GM23248 (cell line): ENCODE measurements around the gene CACNA1C. TPM values are rescaled to one million over a fixed set of nuclear protein-coding genes. Genes with fewer than 3 reads are reported as not detected.
A peak's percentile ranks its signal among the peaks of the same experiment; 100 is the strongest.

ENCODE experiments used
- DNase-seq: peaks from one replicate; pipeline ENCODE4 v3.0.0-alpha.2; 2015
- H2AFZ ChIP-seq: fragments of 200-600 bp; sonication (generic); 2 replicates; pipeline ENCODE4 v1.6.1; 2016; ENCODE audit warnings: antibody characterized with exemption
- H3F3A ChIP-seq: fragments of 200-600 bp; sonication (generic); 2 replicates; pipeline ENCODE4 v1.6.1; 2016; ENCODE audit warnings: mild to moderate bottlenecking, antibody characterized with exemption, mixed run types; ENCODE audit not compliant: insufficient read depth
- H3K27ac ChIP-seq: fragments of 200-600 bp; sonication (generic); 2 replicates; pipeline ENCODE4 v1.5.1; 2016; ENCODE audit warnings: mild to moderate bottlenecking
- H3K27me3 ChIP-seq: fragments of 200-600 bp; sonication (generic); replicated peaks from 2 replicates; pipeline ENCODE4 v1.6.1; 2016; ENCODE audit warnings: mild to moderate bottlenecking; ENCODE audit not compliant: insufficient read depth
- H3K36me3 ChIP-seq: fragments of 200-600 bp; sonication (generic); 2 replicates; pipeline ENCODE4 v1.6.1; 2016; ENCODE audit warnings: low read depth, mild to moderate bottlenecking
- H3K4me1 ChIP-seq: fragments of 200-600 bp; sonication (generic); 2 replicates; pipeline ENCODE4 v1.6.1; 2016; ENCODE audit warnings: mild to moderate bottlenecking; ENCODE audit not compliant: insufficient read depth
- H3K4me2 ChIP-seq: fragments of 200-600 bp; sonication (generic); one replicate; pipeline ENCODE4 v1.6.1; 2016; ENCODE audit warnings: mild to moderate bottlenecking; ENCODE audit not compliant: unreplicated experiment
- H3K4me3 ChIP-seq: fragments of 200-600 bp; sonication (generic); 2 replicates; pipeline ENCODE4 v1.5.1; 2016; ENCODE audit warnings: mild to moderate bottlenecking
- H3K79me2 ChIP-seq: fragments of 200-600 bp; sonication (generic); 2 replicates; pipeline ENCODE4 v1.6.1; 2016; ENCODE audit warnings: mild to moderate bottlenecking; ENCODE audit not compliant: insufficient read depth
- H3K9ac ChIP-seq: fragments of 200-600 bp; sonication (generic); 2 replicates; pipeline ENCODE4 v1.6.1; 2016; ENCODE audit warnings: mild to moderate bottlenecking
- H3K9me2 ChIP-seq: fragments of 200-600 bp; sonication (generic); 2 replicates; pipeline ENCODE4 v1.6.1; 2016; ENCODE audit warnings: mixed run types, mild to moderate bottlenecking, moderate library complexity; ENCODE audit not compliant: insufficient read depth
- H3K9me3 ChIP-seq: fragments of 200-600 bp; sonication (generic); one replicate; pipeline ENCODE4 v1.6.1; 2017; ENCODE audit warnings: low read depth
- H4K20me1 ChIP-seq: fragments of 200-600 bp; sonication (generic); 2 replicates; pipeline ENCODE4 v1.6.0; 2016; ENCODE audit not compliant: insufficient read depth
- EZH2 ChIP-seq: fragments of 200-600 bp; sonication (generic); IDR thresholded peaks from 2 replicates; pipeline ENCODE4 v1.6.1; 2018; ENCODE audit warnings: antibody characterized with exemption, mild to moderate bottlenecking; ENCODE audit not compliant: insufficient read depth, poor library complexity, severe bottlenecking
- EZH2phosphoT487 ChIP-seq: fragments of 200-600 bp; sonication (generic); IDR thresholded peaks from 2 replicates; pipeline ENCODE4 v1.6.1; 2018; ENCODE audit warnings: antibody characterized with exemption, moderate library complexity, mild to moderate bottlenecking, low read depth; ENCODE audit not compliant: insufficient read depth
- WGBS, 2 experiments: methylation state at CpG; one replicate each; pipeline ENCODE4 v1.1.6; 2015 to 2017; ENCODE audit warnings: low lambda C conversion rate in 2 of 2, low coverage in 1 of 2; ENCODE audit errors: missing lambda C conversion rate in 2 of 2; 5-methylcytosine and 5-hydroxymethylcytosine counted together
- in situ Hi-C: fragments of 300-500 bp; cut with MboI; formaldehyde crosslinking; loops from 2 replicates; pipeline ENCODE4 v1.15.0; 2020
- polyA plus RNA-seq: library from polyadenylated mRNA; unstranded; fragments of >200 nt; fragmentation: Nextera tagmentation; extraction: Ambion mirVana; gene quantifications from 2 replicates; pipeline ENCODE4 v1.2.1, GENCODE V29; 2016
- total RNA-seq: library from RNA; depleted of rRNA; stranded (reverse); fragments of >200 nt; shearing (Covaris generic); gene quantifications from 2 replicates; pipeline ENCODE4 v1.2.3, GENCODE V29; 2014

Gene CACNA1C
- total and polyA plus RNA-seq, 2 experiments from 2014 or later, result 4.9 to 11.5 TPM

DNA sequence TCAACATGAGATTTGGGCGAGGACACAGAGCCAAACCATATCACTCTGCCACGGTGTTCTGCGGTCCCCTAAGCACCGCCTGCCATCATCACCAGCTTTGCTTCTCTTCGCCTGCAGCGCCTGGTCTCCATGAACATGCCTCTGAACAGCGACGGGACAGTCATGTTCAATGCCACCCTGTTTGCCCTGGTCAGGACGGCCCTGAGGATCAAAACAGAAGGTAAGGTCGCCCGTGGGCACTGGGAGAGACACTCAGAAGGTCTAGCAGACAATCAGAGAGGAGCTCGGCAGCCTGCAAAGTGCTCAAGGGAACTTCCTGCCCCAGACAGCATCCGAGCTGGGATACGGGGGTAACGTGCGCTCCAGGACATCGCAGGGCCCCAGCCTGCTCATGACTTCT is 616.0 kb downstream of the CACNA1C start:
- no peak overlapping the region for H3K4me3 ChIP-seq
- no peaks in the 10 kb centered on the region for H4K20me1 ChIP-seq
- 93 to 95% methylated on average over 17 of the region's 17 CpGs for WGBS, 2 experiments
- no peaks in the 10 kb centered on the region for H3K27me3 ChIP-seq
- H3K79me2 ChIP-seq, result no peaks in the 10 kb centered on the region
- no peak overlapping the region for H3K9ac ChIP-seq
- H3K9me2 ChIP-seq, result no peaks in the 10 kb centered on the region
- no peak overlapping the region for H3K4me2 ChIP-seq
- no peaks in the 10 kb centered on the region for H3K9me3 ChIP-seq
- no peak overlapping the region for H2AFZ ChIP-seq
- TF ChIP-seq EZH2phosphoT487 (no peak), EZH2 (no peak)
- no peaks in the 10 kb centered on the region for H3K4me1 ChIP-seq
- no peaks in the 10 kb centered on the region for H3F3A ChIP-seq
- in situ Hi-C loops, result no loop called here
- DNase-seq, result no peak
- peaks cover 15% of the 10 kb centered on the region; the same call in 1 of the 2 replicates for H3K36me3 ChIP-seq
- no peak overlapping the region for H3K27ac ChIP-seq

DNA sequence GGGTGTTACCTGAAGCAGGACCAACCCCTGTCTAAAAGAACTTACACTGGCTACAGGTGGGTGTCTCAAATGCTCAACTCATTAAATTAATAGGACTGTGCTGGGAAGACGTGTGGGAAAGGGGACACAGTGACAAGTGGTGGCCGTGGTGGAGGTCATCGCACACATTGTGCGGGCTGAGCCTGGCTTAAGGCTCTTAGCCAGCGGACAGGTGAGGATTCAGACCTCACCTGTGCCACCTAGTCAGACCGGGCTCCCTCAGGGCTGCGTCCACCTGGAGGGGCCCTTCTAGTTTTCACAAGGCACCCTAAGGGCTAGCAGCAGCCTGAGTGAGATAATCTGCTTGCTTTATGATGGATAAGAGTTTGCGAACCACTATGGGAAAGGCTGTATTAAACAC is 616.8 kb downstream of the CACNA1C start:
- H3K9me2 ChIP-seq, result no peaks in the 10 kb centered on the region
- H3K9me3 ChIP-seq, result no peaks in the 10 kb centered on the region
- no peak for TF ChIP-seq EZH2
- TF ChIP-seq EZH2phosphoT487, result no peak
- no peak overlapping the region for H3K9ac ChIP-seq
- no peaks in the 10 kb centered on the region for H4K20me1 ChIP-seq
- H3K27ac ChIP-seq, result no peak overlapping the region
- no peaks in the 10 kb centered on the region for H3F3A ChIP-seq
- H3K79me2 ChIP-seq, result no peaks in the 10 kb centered on the region
- WGBS, 2 experiments, result 89 to 96% methylated on average over 7 to 8 of the region's 8 CpGs
- H2AFZ ChIP-seq, result no peak overlapping the region
- in situ Hi-C loops, result no loop called here
- no peak overlapping the region for H3K4me2 ChIP-seq
- peaks cover 8% of the 10 kb centered on the region; the same call in 1 of the 2 replicates for H3K36me3 ChIP-seq
- H3K4me3 ChIP-seq, result no peak overlapping the region
- H3K4me1 ChIP-seq, result no peaks in the 10 kb centered on the region
- no peak for DNase-seq
- no peaks in the 10 kb centered on the region for H3K27me3 ChIP-seq

DNA sequence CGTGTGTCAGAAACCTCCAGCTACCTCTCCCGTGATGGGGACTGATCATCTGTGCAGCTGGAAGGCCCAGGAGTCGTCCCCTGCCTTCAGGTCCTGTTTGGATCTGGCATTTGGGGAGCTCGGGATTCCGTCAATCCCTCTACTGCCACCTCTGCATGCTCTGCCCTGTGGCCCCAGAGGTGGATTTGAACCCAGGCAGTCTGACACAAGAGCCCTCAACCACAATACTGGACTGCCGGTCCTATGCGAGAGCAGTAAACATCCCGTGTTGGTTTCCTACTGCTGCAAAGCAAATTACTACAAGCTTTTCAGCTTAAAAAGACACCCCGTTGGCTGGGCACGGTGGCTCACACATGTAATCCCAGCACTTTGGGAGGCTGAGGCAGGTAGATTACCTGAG is 620.1 kb downstream of the CACNA1C start:
- no peaks in the 10 kb centered on the region for H4K20me1 ChIP-seq
- no peak for TF ChIP-seq EZH2
- no peak for TF ChIP-seq EZH2phosphoT487
- H3K9me3 ChIP-seq, result no peaks in the 10 kb centered on the region
- no peak overlapping the region for H3K4me3 ChIP-seq
- H3K27me3 ChIP-seq, result no peaks in the 10 kb centered on the region
- no peaks in the 10 kb centered on the region for H3K79me2 ChIP-seq
- in situ Hi-C loops, result no loop called here
- peaks cover 3% of the 10 kb centered on the region; the same call in 1 of the 2 replicates for H3F3A ChIP-seq
- no peak overlapping the region for H2AFZ ChIP-seq
- H3K9me2 ChIP-seq, result no peaks in the 10 kb centered on the region
- H3K27ac ChIP-seq, result no peak overlapping the region
- DNase-seq, result no peak
- H3K9ac ChIP-seq, result no peak overlapping the region
- no peak overlapping the region for H3K4me2 ChIP-seq
- no peaks in the 10 kb centered on the region for H3K4me1 ChIP-seq
- 95 to 100% methylated on average over 10 of the region's 10 CpGs for WGBS, 2 experiments
- H3K36me3 ChIP-seq, result peaks cover 13% of the 10 kb centered on the region; the same call in 1 of the 2 replicates

DNA sequence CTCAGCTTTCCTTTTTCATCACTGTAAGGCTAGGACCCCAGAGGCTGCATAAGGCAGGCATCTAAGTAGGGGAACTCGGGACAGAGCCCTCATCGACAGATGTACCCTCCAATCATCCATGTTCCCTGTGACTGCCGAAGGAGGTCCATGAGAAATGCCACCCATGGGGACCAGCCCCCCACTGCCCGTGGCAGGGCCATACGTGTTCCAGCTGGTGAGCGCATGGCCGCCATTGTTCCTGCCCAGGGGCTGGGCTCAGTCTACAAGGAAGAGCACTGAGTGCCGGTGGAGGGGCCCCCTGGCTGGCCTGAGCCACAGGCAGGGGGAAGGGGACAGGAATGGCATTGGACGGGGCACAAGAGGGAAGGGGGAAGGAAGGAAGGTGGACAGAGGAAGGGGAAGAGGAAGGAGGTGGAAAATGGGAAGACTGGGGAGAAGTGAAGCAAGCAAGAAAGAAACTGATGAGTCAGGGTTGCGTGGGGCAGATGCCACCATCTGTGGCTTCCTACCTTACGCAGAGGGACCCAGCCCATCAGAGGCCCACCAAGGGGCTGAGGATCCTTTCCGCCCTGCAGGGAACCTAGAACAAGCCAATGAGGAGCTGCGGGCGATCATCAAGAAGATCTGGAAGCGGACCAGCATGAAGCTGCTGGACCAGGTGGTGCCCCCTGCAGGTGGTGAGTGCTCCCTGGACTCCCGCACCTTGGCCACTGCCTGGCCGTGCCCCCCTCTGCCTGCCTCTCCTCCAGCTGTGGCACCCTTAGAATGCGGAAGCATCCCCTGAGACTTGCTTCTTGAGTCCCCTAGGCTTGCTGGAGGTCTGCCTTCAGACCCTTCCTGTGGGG is 621.4 kb downstream of the CACNA1C start:
- no peaks in the 10 kb centered on the region for H3K9me2 ChIP-seq
- WGBS, 2 experiments, result 94 to 95% methylated on average over 15 to 18 of the region's 18 CpGs
- H3K27me3 ChIP-seq, result no peaks in the 10 kb centered on the region
- peaks cover 3% of the 10 kb centered on the region; the same call in 1 of the 2 replicates for H3F3A ChIP-seq
- no peak overlapping the region for H3K27ac ChIP-seq
- TF ChIP-seq EZH2, result no peak
- no peak for TF ChIP-seq EZH2phosphoT487
- peak; percentile 14 for DNase-seq
- no peak overlapping the region for H3K4me2 ChIP-seq
- H2AFZ ChIP-seq, result no peak overlapping the region
- in situ Hi-C loops, result no loop called here
- H3K36me3 ChIP-seq, result peaks cover 13% of the 10 kb centered on the region; the same call in 1 of the 2 replicates
- H4K20me1 ChIP-seq, result no peaks in the 10 kb centered on the region
- H3K9ac ChIP-seq, result no peak overlapping the region
- H3K4me3 ChIP-seq, result no peak overlapping the region
- H3K4me1 ChIP-seq, result no peaks in the 10 kb centered on the region
- no peaks in the 10 kb centered on the region for H3K79me2 ChIP-seq
- no peaks in the 10 kb centered on the region for H3K9me3 ChIP-seq

- Histone ChIP-seq H4K20me1 (no peaks in the 10 kb centered on the region), H3K4me3 (no peak overlapping the region), H3K27ac (no peak overlapping the region), H3K9me3 (no peaks in the 10 kb centered on the region), H3K4me1 (no peaks in the 10 kb centered on the region), H3K4me2 (no peak overlapping the region), H3K79me2 (no peaks in the 10 kb centered on the region), H3K9ac (no peak overlapping the region), H3K9me2 (no peaks in the 10 kb centered on the region), H2AFZ (no peak overlapping the region), H3F3A (peaks cover 3% of the 10 kb centered on the region; the same call in 1 of the 2 replicates), H3K36me3 (peaks cover 5% of the 10 kb centered on the region; the same call in 1 of the 2 replicates), H3K27me3 (no peaks in the 10 kb centered on the region)
- WGBS, 2 experiments, result 74 to 75% methylated on average over 6 of the region's 6 CpGs
- no peak for DNase-seq
- TF ChIP-seq EZH2phosphoT487, result no peak
- TF ChIP-seq EZH2, result no peak
- in situ Hi-C loops, result no loop called here
Observed at GRCh38 chr12:2675776-2676175, 623.0 kb downstream of the CACNA1C start.
